SU-DHL-6 (cell line): Measurements from ENCODE around the gene NR2E1.

Source experiments
- EZH2phosphoT487 ChIP-seq: fragments of 200-600 bp; sonication (generic), shearing (Covaris generic); conservative IDR thresholded peaks from 2 replicates; pipeline ENCODE4 v1.6.1; 2018; ENCODE audit warnings: mild to moderate bottlenecking, antibody characterized with exemption, low read length, moderate library complexity, mixed read lengths
- TF ChIP-seq, protein P1 (sequence below): fragments of 200-600 bp; sonication (generic); IDR thresholded peaks from one replicate; pipeline ENCODE4 v1.5.1; 2017; ENCODE audit warnings: antibody characterized with exemption, mild to moderate bottlenecking, low read length, moderate library complexity; ENCODE audit not compliant: insufficient read depth, poor library complexity, severe bottlenecking

DNA sequence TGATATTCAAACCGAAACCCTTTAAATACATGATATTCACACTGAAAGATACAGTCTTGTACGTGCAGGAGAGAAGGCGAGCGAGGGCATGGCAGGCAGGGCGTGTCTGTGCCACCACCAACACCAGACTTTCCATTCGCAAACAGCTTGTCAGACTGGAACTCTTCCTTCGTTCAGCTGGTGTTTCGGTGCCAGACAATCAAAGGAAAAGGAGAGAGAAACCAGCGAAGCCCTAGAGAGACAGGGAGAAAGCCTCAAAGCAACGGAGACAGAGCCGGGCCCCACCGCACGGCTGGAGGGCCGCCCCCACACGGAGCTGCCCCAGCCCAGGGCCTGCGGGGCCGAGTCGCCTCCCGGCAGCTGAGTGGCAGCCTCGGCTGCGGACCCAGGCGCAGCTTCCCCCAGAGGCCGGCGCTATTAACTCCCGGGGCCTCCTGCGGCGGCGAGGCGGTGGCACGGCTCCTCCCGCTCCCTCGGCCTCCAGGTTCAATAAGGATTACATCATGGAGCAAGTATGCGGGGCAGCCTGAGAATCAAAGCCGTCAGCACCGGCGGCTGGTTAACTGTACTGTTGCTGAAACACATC lies 32.1 kb upstream of the NR2E1 start:
- TF ChIP-seq, protein P1, sequence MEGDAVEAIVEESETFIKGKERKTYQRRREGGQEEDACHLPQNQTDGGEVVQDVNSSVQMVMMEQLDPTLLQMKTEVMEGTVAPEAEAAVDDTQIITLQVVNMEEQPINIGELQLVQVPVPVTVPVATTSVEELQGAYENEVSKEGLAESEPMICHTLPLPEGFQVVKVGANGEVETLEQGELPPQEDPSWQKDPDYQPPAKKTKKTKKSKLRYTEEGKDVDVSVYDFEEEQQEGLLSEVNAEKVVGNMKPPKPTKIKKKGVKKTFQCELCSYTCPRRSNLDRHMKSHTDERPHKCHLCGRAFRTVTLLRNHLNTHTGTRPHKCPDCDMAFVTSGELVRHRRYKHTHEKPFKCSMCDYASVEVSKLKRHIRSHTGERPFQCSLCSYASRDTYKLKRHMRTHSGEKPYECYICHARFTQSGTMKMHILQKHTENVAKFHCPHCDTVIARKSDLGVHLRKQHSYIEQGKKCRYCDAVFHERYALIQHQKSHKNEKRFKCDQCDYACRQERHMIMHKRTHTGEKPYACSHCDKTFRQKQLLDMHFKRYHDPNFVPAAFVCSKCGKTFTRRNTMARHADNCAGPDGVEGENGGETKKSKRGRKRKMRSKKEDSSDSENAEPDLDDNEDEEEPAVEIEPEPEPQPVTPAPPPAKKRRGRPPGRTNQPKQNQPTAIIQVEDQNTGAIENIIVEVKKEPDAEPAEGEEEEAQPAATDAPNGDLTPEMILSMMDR = no peak
- TF ChIP-seq EZH2phosphoT487 = no peak
